ENCODE measurements around the gene GLT8D1.

Gene GLT8D1

DNA sequence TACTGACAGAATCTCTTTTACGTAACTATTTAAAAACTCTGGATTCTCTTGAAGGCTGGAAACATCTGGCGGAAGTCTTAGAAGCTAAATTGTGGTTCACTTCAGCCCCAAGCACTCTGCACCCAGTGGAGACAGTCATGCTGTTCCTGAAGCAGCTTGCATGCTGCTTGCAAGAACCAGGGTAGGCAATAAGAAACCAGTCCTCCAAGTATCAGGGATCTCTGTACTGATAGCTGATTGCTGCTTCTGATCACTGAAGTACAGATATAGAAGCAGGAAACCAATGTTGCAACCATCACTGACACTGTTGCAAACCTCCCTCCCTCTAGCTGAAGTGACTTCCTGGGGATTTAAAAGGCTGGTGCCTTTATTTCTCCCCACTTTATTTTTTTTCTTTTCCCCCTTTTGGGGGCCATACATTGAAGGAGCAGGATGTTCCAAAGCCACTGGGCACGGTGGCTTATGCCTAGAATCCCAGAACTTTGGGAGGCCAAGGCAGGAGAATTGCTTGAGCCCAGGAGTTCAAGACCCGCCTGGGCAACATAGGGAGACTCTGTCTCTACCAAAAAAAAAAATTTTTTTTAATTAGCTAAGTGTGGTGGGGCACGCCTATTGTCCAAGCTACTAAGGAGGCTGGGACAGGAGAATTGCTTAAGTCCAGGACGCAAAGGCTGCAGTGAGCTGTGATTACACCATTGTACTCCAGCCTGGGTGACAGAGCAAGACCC is 15.6 kb upstream of the GLT8D1 start:
- no peaks in the 10 kb centered on the region for H3K9me3 ChIP-seq (ENCODE audit: control insufficient read depth, insufficient read depth, low read depth, low read length)
- peaks cover 0 to 24% of the 10 kb centered on the region in 2 experiments; a peak in 2 of 3 replicates for H3K36me3 ChIP-seq (ENCODE audit: control insufficient read depth in 2 of 2, insufficient read depth in 1 of 2, low read length in 2 of 2)
- H3K27ac ChIP-seq (ENCODE audit: extremely low read depth, low read depth, low read length), result no peak overlapping the region
- H3K4me3 ChIP-seq (ENCODE audit: low read depth, low read length), result no peak overlapping the region
- no peak for TF ChIP-seq ZNF324 (tag by site-specific recombination; IDR thresholded peaks at IDR 0.05)
- no peak for TF ChIP-seq BCL11A (tag by site-specific recombination; IDR thresholded peaks at IDR 0.05; ENCODE audit: low read depth)
- TF ChIP-seq ZBTB7A (tag by site-specific recombination; IDR thresholded peaks at IDR 0.05; ENCODE audit: low read depth), result no peak
- TF ChIP-seq ZNF19 (tag by site-specific recombination; IDR thresholded peaks at IDR 0.05; ENCODE audit: low read depth), result no peak
- TF ChIP-seq, protein P1, sequence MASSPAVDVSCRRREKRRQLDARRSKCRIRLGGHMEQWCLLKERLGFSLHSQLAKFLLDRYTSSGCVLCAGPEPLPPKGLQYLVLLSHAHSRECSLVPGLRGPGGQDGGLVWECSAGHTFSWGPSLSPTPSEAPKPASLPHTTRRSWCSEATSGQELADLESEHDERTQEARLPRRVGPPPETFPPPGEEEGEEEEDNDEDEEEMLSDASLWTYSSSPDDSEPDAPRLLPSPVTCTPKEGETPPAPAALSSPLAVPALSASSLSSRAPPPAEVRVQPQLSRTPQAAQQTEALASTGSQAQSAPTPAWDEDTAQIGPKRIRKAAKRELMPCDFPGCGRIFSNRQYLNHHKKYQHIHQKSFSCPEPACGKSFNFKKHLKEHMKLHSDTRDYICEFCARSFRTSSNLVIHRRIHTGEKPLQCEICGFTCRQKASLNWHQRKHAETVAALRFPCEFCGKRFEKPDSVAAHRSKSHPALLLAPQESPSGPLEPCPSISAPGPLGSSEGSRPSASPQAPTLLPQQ (tag by site-specific recombination; IDR thresholded peaks at IDR 0.05), result no peak
- ChIA-PET CTCF (no interaction called here), POLR2A (no interaction called here)
- H3K4me1 ChIP-seq (ENCODE audit: control insufficient read depth, insufficient read depth, low read length), result no peaks in the 10 kb centered on the region

DNA sequence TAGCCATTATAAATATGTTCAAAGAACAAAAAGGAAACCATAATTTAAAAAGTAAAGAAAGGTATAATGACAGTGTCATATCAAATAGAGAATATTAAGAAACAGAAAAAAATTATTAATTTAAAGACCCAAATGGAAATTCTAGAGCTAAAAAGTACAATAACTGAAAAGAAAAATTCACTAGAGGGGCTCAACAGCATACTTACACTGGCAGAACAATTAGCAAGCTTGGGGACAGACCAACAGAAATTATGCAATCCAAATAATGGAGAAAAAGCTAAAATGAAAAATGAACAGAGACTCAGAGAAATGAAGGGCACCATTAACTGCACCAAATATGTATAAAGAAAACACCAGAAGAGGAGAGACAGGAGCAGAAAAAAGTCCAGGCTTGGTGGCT is 14.0 kb upstream of the GLT8D1 start:
- ChIA-PET CTCF (interaction anchor here (0.7 kb wide), 1 partner anchor 52 kb away, joined by 3 read pairs; no protein-coding TSS in a partner anchor), POLR2A (no interaction called here)
- Histone ChIP-seq H3K4me1 (ENCODE audit: control insufficient read depth, insufficient read depth, low read length) (no peaks in the 10 kb centered on the region), H3K36me3 (ENCODE audit: control insufficient read depth in 2 of 2, insufficient read depth in 1 of 2, low read length in 2 of 2) (peaks cover 0 to 29% of the 10 kb centered on the region in 2 experiments; a peak in 2 of 3 replicates), H3K27ac (ENCODE audit: extremely low read depth, low read depth, low read length) (no peak overlapping the region), H3K9me3 (ENCODE audit: control insufficient read depth, insufficient read depth, low read depth, low read length) (no peaks in the 10 kb centered on the region), H3K4me3 (ENCODE audit: low read depth, low read length) (no peak overlapping the region)
- TF ChIP-seq, protein P2, sequence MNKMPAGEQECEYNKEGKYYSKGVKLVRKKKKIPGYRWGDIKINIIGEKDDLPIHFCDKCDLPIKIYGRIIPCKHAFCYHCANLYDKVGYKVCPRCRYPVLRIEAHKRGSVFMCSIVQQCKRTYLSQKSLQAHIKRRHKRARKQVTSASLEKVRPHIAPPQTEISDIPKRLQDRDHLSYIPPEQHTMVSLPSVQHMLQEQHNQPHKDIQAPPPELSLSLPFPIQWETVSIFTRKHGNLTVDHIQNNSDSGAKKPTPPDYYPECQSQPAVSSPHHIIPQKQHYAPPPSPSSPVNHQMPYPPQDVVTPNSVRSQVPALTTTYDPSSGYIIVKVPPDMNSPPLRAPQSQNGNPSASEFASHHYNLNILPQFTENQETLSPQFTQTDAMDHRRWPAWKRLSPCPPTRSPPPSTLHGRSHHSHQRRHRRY (tag by site-specific recombination; IDR thresholded peaks at IDR 0.05), result no peak
- TF ChIP-seq ZNF768 (tag by site-specific recombination; IDR thresholded peaks at IDR 0.05) (no peak), SP3 (tag by site-specific recombination; IDR thresholded peaks at IDR 0.05) (no peak), ZNF701 (tag by site-specific recombination; IDR thresholded peaks at IDR 0.05) (no peak), GLI4 (tag by site-specific recombination; IDR thresholded peaks at IDR 0.05) (no peak), ZNF777 (tag by site-specific recombination; IDR thresholded peaks at IDR 0.05; ENCODE audit: borderline replicate concordance) (no peak), ZNF2 (tag by site-specific recombination; IDR thresholded peaks at IDR 0.05) (no peak), ZNF248 (tag by site-specific recombination; IDR thresholded peaks at IDR 0.05) (no peak), ZNF133 (tag by site-specific recombination; IDR thresholded peaks at IDR 0.05) (no peak), ZNF776 (tag by site-specific recombination; IDR thresholded peaks at IDR 0.05; ENCODE audit: borderline replicate concordance) (no peak), ZNF138 (tag by site-specific recombination; IDR thresholded peaks at IDR 0.05; ENCODE audit: borderline replicate concordance) (no peak)

DNA sequence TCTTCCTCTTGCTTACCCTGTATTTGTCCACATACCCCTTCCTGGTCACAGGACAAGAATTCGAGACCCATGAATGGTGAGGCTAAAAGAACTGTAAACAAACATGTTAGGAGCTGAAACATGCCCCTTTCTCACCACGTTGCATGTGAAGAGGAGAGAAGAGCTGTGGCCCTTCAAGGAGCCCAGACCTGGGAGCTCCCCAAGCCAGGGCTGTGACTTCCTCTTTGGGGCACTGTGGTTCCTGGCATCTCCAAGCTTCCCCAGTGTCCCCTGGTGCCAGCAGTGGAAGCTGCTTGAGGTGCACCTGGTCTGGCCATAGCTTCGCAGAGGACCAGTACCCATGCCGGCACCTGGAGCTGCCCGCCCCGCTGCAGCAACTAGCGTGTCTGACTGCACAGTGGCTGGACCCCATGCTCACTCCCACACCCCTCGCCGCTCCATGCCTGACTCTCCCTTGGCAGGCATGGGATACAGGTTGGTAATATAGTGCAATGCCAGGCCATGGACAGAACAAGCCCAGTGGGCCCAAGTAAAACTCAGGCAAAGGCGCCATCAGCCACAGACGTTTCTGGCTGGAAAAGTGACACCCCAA is 10.2 kb upstream of the GLT8D1 start:
- POLR2A ChIA-PET, result no interaction called here
- Histone ChIP-seq H3K36me3 (ENCODE audit: control insufficient read depth in 2 of 2, insufficient read depth in 1 of 2, low read length in 2 of 2) (peaks cover 0 to 32% of the 10 kb centered on the region in 2 experiments; a peak in 2 of 3 replicates), H3K27ac (ENCODE audit: extremely low read depth, low read depth, low read length) (no peak overlapping the region), H3K4me1 (ENCODE audit: control insufficient read depth, insufficient read depth, low read length) (no peaks in the 10 kb centered on the region), H3K4me3 (ENCODE audit: low read depth, low read length) (no peak overlapping the region), H3K9me3 (ENCODE audit: control insufficient read depth, insufficient read depth, low read depth, low read length) (no peaks in the 10 kb centered on the region)
- TF ChIP-seq ZNF175 (tag by site-specific recombination; IDR thresholded peaks at IDR 0.05) (no peak), ZNF202 (tag by site-specific recombination; IDR thresholded peaks at IDR 0.05; ENCODE audit: borderline replicate concordance) (no peak), ZNF664 (tag by site-specific recombination; IDR thresholded peaks at IDR 0.05) (no peak), TRIM28 (IDR thresholded peaks at IDR 0.05; ENCODE audit: borderline replicate concordance, low read length) (no peak), RBAK (tag by site-specific recombination; IDR thresholded peaks at IDR 0.05) (no peak), ZNF529 (tag by site-specific recombination; IDR thresholded peaks at IDR 0.05; ENCODE audit: insufficient replicate concordance) (no peak), IKZF3 (tag by site-specific recombination; IDR thresholded peaks at IDR 0.05) (no peak), ZNF670 (tag by site-specific recombination; IDR thresholded peaks at IDR 0.05; ENCODE audit: low read depth) (no peak), ZNF311 (tag by site-specific recombination; IDR thresholded peaks at IDR 0.05; ENCODE audit: borderline replicate concordance) (no peak), ZNF548 (tag by site-specific recombination; IDR thresholded peaks at IDR 0.05) (no peak), ZNF830 (tag by site-specific recombination; IDR thresholded peaks at IDR 0.05; ENCODE audit: low read depth) (no peak), PRDM1 (tag by site-specific recombination; IDR thresholded peaks at IDR 0.05) (no peak), ZNF76 (tag by site-specific recombination; IDR thresholded peaks at IDR 0.05; ENCODE audit: borderline replicate concordance, low read depth) (no peak)
- TF ChIP-seq, protein P3, sequence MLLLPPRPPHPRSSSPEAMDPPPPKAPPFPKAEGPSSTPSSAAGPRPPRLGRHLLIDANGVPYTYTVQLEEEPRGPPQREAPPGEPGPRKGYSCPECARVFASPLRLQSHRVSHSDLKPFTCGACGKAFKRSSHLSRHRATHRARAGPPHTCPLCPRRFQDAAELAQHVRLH (tag by site-specific recombination; IDR thresholded peaks at IDR 0.05), result no peak
- CTCF ChIA-PET, result no interaction called here
